Breast epithelium (tissue), 3 donors: ENCODE results near the gene ARHGAP45.

Source experiments
- CTCF ChIP-seq, 3 donors: fragments of 450-650 bp; IDR thresholded peaks; one replicate each; pipeline ENCODE4 v1.5.1; 2016 to 2017; ENCODE audit warnings: antibody characterized with exemption in 3 of 3, mild to moderate bottlenecking in 3 of 3, moderate library complexity in 3 of 3
- POLR2A ChIP-seq: fragments of 450-650 bp; IDR thresholded peaks from one replicate; pipeline ENCODE4 v1.6.1; 2016; ENCODE audit warnings: antibody characterized with exemption, mild to moderate bottlenecking, moderate library complexity
- POLR2AphosphoS5 ChIP-seq, 3 donors: sonication (generic); formaldehyde crosslinking; IDR thresholded peaks; one replicate each; pipeline ENCODE4 v1.6.1; 2017; ENCODE audit warnings: antibody characterized with exemption in 3 of 3

- TF ChIP-seq POLR2A (no peak), POLR2AphosphoS5 (IDR thresholded peaks at IDR 0.05) (no peak), CTCF (IDR thresholded peaks at IDR 0.05) (no peak)
Measured at GRCh38 chr19:1076951-1077350, 10.0 kb downstream of the ARHGAP45 start.
